Hematopoietic multipotent progenitor cell treated with erythropoietin and hydrocortisone succinate and interleukin-3 and kit ligand, for 4 days (in vitro differentiated cells): Measurements from ENCODE around the gene TTC34.
A peak's percentile ranks its signal among the peaks of the same experiment; 100 is the strongest.

Experiments
- DNase-seq: peaks from one replicate; pipeline ENCODE4 v3.0.0-alpha.2; 2015

TTC34 gene

GRCh38 chr1:2587071-2587859 lies 214.2 kb downstream of the TTC34 start:
- peak; percentile 61 for DNase-seq

DNA sequence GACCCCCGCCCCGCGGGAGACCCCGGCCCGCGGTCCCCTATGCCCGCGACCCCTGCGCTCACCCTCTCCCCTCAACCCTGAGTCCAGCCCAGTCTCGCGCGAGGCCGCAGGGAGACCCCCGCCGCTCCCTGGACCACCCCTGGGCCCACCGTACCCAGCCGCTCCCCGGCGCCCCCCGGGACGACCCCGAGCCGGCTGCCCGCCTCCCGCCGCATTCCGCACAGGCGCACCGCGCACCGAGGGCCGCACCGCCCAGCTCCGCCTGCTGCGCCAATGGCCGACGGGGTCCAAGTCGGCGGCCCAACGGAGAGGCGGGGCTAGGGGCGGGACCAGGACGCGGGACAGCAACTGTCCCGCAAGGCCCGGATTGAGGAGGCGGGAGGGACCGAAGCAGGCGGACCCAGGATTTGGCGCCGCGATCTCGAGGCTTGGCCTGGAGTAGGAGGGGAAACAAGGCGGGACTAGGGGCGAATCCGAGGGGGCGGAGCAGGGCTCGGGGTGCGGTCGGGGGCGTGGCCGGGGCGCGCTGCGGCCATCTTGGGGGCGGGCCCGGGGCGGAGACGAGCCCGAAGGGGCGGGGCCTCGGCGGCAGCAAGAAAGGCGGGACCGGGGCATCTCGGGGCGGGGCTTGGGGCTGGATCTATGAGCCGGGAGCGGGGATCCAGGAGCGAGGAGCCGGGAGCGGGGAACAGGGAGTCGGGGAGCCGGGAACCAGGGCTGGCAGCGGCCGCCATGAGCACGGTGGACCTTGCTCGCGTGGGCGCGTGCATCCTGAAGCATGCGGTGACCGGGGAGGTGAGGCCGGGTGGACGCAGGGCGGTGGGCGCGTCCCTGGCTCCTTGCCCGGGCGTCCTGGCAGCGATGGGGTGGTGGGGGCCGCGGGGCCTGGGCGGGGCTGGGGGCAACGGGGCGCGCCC lies 215.1 kb downstream of the TTC34 start, which contains the start of gene PRXL2B:
PRXL2B (plus strand) TSS at position 624 of the 917 bp plus-strand sequence; CDS start at position 733, 109 bp downstream.
- DNase-seq: peak; percentile 100
